Suprapubic skin (tissue), 4 donors: ENCODE results near the gene TMEM163. TPM values are rescaled to one million over a fixed set of nuclear protein-coding genes. Genes with fewer than 3 reads are reported as not detected.

Source experiments
- DNase-seq, 2 donors: peaks; one replicate each; pipeline ENCODE4 v3.0.0-alpha.2; 2019; ENCODE audit warnings: low spot score in 2 of 2
- H3K27ac ChIP-seq: fragments of 200-600 bp; sonication (generic); one replicate; pipeline ENCODE4 v1.5.1; 2019
- H3K27me3 ChIP-seq: fragments of 200-600 bp; sonication (generic); one replicate; pipeline ENCODE4 v1.5.1; 2019
- H3K36me3 ChIP-seq: fragments of 200-600 bp; sonication (generic); one replicate; pipeline ENCODE4 v1.5.1; 2019
- H3K4me1 ChIP-seq: fragments of 200-600 bp; sonication (generic); one replicate; pipeline ENCODE4 v1.5.1; 2019
- H3K4me3 ChIP-seq: fragments of 200-600 bp; sonication (generic); one replicate; pipeline ENCODE4 v1.5.1; 2019; ENCODE audit warnings: mild to moderate bottlenecking
- H3K9me3 ChIP-seq: fragments of 200-600 bp; sonication (generic); one replicate; pipeline ENCODE4 v1.5.1; 2019
- CTCF ChIP-seq, 2 donors: fragments of 200-600 bp in 1 of 2; fragments of 450-650 bp in 1 of 2; sonication (generic) in 1 of 2; IDR thresholded peaks; one replicate each; pipeline ENCODE4 v1.5.1; 2016 to 2019; ENCODE audit warnings: antibody characterized with exemption in 2 of 2, mild to moderate bottlenecking in 1 of 2, moderate library complexity in 1 of 2
- EP300 ChIP-seq: sonication (generic); formaldehyde crosslinking; IDR thresholded peaks from one replicate; pipeline ENCODE4 v1.6.1; 2017; ENCODE audit warnings: antibody characterized with exemption
- POLR2A ChIP-seq, 2 donors: fragments of 450-650 bp; IDR thresholded peaks; one replicate each; pipeline ENCODE4 v1.6.1; 2017; ENCODE audit warnings: antibody characterized with exemption in 2 of 2, mild to moderate bottlenecking in 2 of 2, moderate library complexity in 2 of 2
- POLR2AphosphoS5 ChIP-seq, 3 donors: sonication (generic); formaldehyde crosslinking; IDR thresholded peaks; one replicate each; pipeline ENCODE4 v1.6.1; 2017; ENCODE audit warnings: antibody characterized with exemption in 3 of 3
- WGBS: methylation state at CpG from one replicate; pipeline ENCODE4 v1.1.5; 2018; 5-methylcytosine and 5-hydroxymethylcytosine counted together
- total RNA-seq, 4 donors: library from RNA; depleted of rRNA; stranded (reverse); fragments of >200 nt; gene quantifications; one replicate each; pipeline ENCODE4 v1.1.0, GENCODE V29; 2016

Gene TMEM163
- total RNA-seq, 4 donors from 2014 or later = 0.23 to 0.72 TPM; not detected in 2

- whole genome bisulfite sequencing = 20% methylated on average over 3 of the region's 3 CpGs
- DNase-seq = no peak
- Histone ChIP-seq H3K27ac (no peak overlapping the region), H3K9me3 (no peaks in the 10 kb centered on the region), H3K4me1 (no peaks in the 10 kb centered on the region), H3K36me3 (no peaks in the 10 kb centered on the region), H3K4me3 (no peak overlapping the region), H3K27me3 (peaks cover 40% of the 10 kb centered on the region)
- TF ChIP-seq POLR2A (IDR thresholded peaks at IDR 0.05) (no peak), POLR2AphosphoS5 (IDR thresholded peaks at IDR 0.05) (no peak)
Observed at GRCh38 chr2:134712299-134712698, 6.5 kb downstream of the TMEM163 start.

- peaks cover 3% of the 10 kb centered on the region for H3K4me1 ChIP-seq
- H3K36me3 ChIP-seq = no peaks in the 10 kb centered on the region
- DNase-seq = no peak
- 19% methylated on average over 3 of the region's 3 CpGs for WGBS
- H3K27ac ChIP-seq = no peak overlapping the region
- no peak overlapping the region for H3K4me3 ChIP-seq
- TF ChIP-seq POLR2AphosphoS5 (IDR thresholded peaks at IDR 0.05) = no peak
- TF ChIP-seq POLR2A (IDR thresholded peaks at IDR 0.05) = no peak
- no peak for TF ChIP-seq CTCF (IDR thresholded peaks at IDR 0.05)
- no peak for TF ChIP-seq EP300
- peaks cover 34% of the 10 kb centered on the region for H3K27me3 ChIP-seq
- no peaks in the 10 kb centered on the region for H3K9me3 ChIP-seq
Observed at GRCh38 chr2:134711692-134712091, 7.1 kb downstream of the TMEM163 start.

DNA sequence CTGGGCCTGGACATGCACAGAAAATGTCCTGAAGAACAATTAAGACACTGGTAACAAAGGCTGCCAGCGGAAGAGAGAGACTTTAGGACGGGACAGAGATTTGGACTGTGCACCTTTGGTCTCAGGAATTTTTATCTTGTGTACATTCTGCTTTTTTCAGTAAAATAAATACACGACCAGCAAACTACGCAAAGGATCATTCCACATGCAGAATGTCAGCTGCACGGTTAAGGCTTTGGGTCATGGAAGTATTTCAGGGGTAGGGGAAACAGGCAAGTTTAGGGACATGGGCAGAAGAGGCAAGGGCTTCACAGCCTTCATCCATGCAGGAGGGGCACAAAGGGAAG is 11.5 kb downstream of the TMEM163 start:
- DNase-seq = no peak
- WGBS = 86% methylated on average over 5 of the region's 5 CpGs
- TF ChIP-seq CTCF (IDR thresholded peaks at IDR 0.05) (no peak), EP300 (no peak), POLR2AphosphoS5 (IDR thresholded peaks at IDR 0.05) (no peak), POLR2A (IDR thresholded peaks at IDR 0.05) (no peak)
- Histone ChIP-seq H3K27me3 (peaks cover 23% of the 10 kb centered on the region), H3K4me3 (no peak overlapping the region), H3K36me3 (no peaks in the 10 kb centered on the region), H3K9me3 (no peaks in the 10 kb centered on the region), H3K27ac (no peak overlapping the region), H3K4me1 (peaks cover 4% of the 10 kb centered on the region)

DNA sequence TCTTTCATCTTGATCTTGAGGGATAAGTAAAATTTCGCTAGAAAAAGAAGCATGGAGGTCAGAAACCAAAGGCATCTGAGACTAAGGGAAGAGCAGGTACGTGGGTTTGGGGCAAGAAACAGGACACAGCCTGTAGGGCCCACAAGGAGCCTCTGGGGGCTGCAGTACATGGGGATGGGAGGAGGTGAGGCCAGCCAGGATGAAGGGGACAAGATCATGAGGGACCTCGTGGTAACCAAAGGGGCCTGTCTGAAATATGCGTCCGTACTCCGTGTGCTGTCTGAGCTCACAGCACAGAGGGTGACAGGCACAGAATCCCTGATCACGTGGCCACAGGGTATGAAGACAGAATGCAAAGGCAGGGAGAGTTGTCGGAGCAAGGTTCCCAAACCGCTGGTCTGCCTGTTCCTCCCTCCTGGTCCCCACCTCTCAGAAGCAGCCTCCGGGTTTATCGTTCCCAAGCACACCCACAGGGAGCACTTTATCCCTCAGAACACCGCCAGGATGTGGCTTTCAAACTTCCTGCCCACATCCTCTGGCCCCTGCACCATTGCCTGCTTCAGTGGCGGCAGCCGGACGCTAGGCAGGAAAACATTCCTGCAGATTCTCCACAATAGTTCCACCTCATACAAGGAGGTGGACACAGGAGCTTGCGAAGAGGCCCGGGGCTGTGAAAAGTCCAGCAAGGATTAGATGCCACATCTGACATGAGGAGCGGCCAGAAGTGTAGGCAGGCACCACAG is 12.0 kb downstream of the TMEM163 start:
- no peak for DNase-seq
- peaks cover 23% of the 10 kb centered on the region for H3K27me3 ChIP-seq
- H3K36me3 ChIP-seq = no peaks in the 10 kb centered on the region
- H3K4me3 ChIP-seq = no peak overlapping the region
- no peak overlapping the region for H3K27ac ChIP-seq
- 57% methylated on average over 18 of the region's 18 CpGs for WGBS
- H3K9me3 ChIP-seq = no peaks in the 10 kb centered on the region
- H3K4me1 ChIP-seq = peaks cover 4% of the 10 kb centered on the region
- TF ChIP-seq CTCF (IDR thresholded peaks at IDR 0.05) (no peak), EP300 (no peak), POLR2AphosphoS5 (IDR thresholded peaks at IDR 0.05) (no peak), POLR2A (IDR thresholded peaks at IDR 0.05) (no peak)

GRCh38 chr2:134705861-134706586 is 12.8 kb downstream of the TMEM163 start:
- Histone ChIP-seq H3K9me3 (no peaks in the 10 kb centered on the region), H3K4me3 (no peak overlapping the region), H3K27me3 (peaks cover 26% of the 10 kb centered on the region), H3K27ac (no peak overlapping the region), H3K4me1 (peaks cover 4% of the 10 kb centered on the region), H3K36me3 (no peaks in the 10 kb centered on the region)
- DNase-seq = no peak
- no peak for TF ChIP-seq POLR2AphosphoS5 (IDR thresholded peaks at IDR 0.05)
- no peak for TF ChIP-seq POLR2A (IDR thresholded peaks at IDR 0.05)
- no peak for TF ChIP-seq EP300
- TF ChIP-seq CTCF (IDR thresholded peaks at IDR 0.05) = no peak
- WGBS = 70% methylated on average over 15 of the region's 21 CpGs
